Right lobe of liver (tissue), 6 donors: Measurements from ENCODE around the gene ARFGAP3. TPM values are rescaled to one million over a fixed set of nuclear protein-coding genes. Genes with fewer than 3 reads are reported as not detected.
"Not testable (repeated sequence)": the region's sequence is repeated elsewhere in the genome, so short reads cannot be mapped to it uniquely, and the experiment has no call there.

Experiments used
- ATAC-seq, 4 donors: fragments of 200-7000 bp; cut with Tn5 transposase; one replicate each; pipeline ENCODE4 v1.9.1; 2020; ENCODE audit warnings: mild to moderate bottlenecking in 4 of 4, moderate library complexity in 4 of 4
- DNase-seq, 3 donors: peaks; one replicate each; pipeline ENCODE4 v3.0.0-alpha.2; 2020
- H3K27ac ChIP-seq, 3 donors: fragments of 200-600 bp; one replicate each; pipeline ENCODE4 v1.8.0; 2022
- H3K27me3 ChIP-seq, 2 donors: fragments of 200-600 bp; one replicate each; pipeline ENCODE4 v1.8.0; 2022
- H3K36me3 ChIP-seq, 4 donors: fragments of 200-600 bp; sonication (generic) in 1 of 4; one replicate each; pipeline versions ENCODE4 v1.5.1 to v1.8.0; 2017 to 2022; ENCODE audit warnings: control low read depth in 1 of 4
- H3K4me1 ChIP-seq, 4 donors: fragments of 200-600 bp; sonication (generic) in 1 of 4; one replicate each; pipeline versions ENCODE4 v1.5.1 to v1.8.0; 2017 to 2022; ENCODE audit warnings: control low read depth in 1 of 4
- H3K4me3 ChIP-seq, 3 donors: fragments of 200-600 bp; one replicate each; pipeline ENCODE4 v1.8.0; 2022
- H3K9me3 ChIP-seq, 4 donors: fragments of 200-600 bp; sonication (generic) in 1 of 4; one replicate each; pipeline versions ENCODE4 v1.5.1 to v1.8.0; 2017 to 2022; ENCODE audit warnings: control low read depth in 1 of 4
- POLR2A ChIP-seq: fragments of 450-650 bp; IDR thresholded peaks from one replicate; pipeline ENCODE4 v1.6.1; 2017; ENCODE audit warnings: antibody characterized with exemption, mild to moderate bottlenecking
- WGBS: methylation state at CpG from one replicate; pipeline ENCODE4 v1.1.6; 2018; ENCODE audit warnings: low coverage, low lambda C conversion rate; ENCODE audit not compliant: insufficient coverage; ENCODE audit errors: missing lambda C conversion rate; 5-methylcytosine and 5-hydroxymethylcytosine counted together
- intact Hi-C, 2 donors: fragments of 100-400 bp; cut with DNase I; formaldehyde crosslinking; loops; one replicate each; pipeline versions ENCODE4 v1.11.2 to v1.14.1; 2022
- small RNA-seq, 2 experiments: library from RNA; depleted of rRNA; stranded (forward); fragments of <200 nt; gene quantifications; one replicate each; pipeline ENCODE3, GENCODE V24; 2016
- total RNA-seq, 6 experiments: library from RNA; depleted of rRNA in 2 of 6; stranded (reverse); fragments of >200 nt in 2 of 6; fragmentation: NEBNext Ultra II Directional in 3 of 6; extraction: Animal tissue kit (Norgen Biotek cat#: 25700) in 3 of 6; gene quantifications; one replicate each; pipeline versions ENCODE4 v1.1.0 to v1.2.4, GENCODE V29; 2016 to 2023
- TF ChIP-seq, protein P1 (sequence below), 4 donors: fragments of 200-600 bp in 3 of 4; fragments of 450-650 bp in 1 of 4; IDR thresholded peaks; one replicate each; pipeline versions ENCODE4 v1.5.1 to v1.8.0; 2016 to 2022; ENCODE audit warnings: antibody characterized with exemption in 4 of 4, mild to moderate bottlenecking in 2 of 4
- donor health status: DM: no; HTN: yes; CAD: no.
- donor health status: DM: no; HTN: no; CAD: no.
- donor health status: DM: no; HTN: no; CAD: no.
- donor health status: DM: no; HTN: yes; CAD: no.
- donor health status: DM: no; HTN: yes; CAD: no.

Gene ARFGAP3
- total RNA-seq, 6 experiments from 2014 or later = 19.8 to 48.4 (median 30.4) TPM

DNA sequence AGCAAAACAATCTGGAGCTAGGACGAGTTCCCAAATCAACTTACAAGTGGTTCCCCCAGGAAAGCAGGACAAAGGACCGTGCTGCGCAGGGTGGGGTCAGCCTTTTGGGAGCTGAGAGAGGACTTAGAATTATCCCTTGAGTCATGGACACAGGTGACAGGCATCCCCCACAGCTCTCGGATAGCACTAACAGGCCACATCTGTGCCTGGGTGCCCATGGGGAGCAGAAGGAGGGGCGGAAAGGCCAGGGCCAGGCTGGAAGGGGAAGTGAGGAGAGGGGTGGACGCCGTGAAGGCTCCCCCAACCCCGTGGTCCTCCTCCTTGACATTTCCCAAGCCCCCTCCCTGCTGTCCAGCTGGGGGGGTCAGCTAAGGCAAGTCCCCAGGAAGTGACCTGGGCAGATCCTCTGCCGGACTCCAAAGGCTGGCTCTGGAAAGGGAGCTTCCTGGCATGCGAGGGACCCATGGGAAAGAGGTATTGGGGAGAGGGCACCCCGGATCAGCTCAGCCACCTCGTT lies 104.8 kb downstream of the ARFGAP3 start:
- Histone ChIP-seq H3K27ac (no peak overlapping the region), H3K4me3 (no peak overlapping the region), H3K36me3 (no peaks in the 10 kb centered on the region), H3K9me3 (no peaks in the 10 kb centered on the region), H3K4me1 (peaks cover 0 to 4% (median under 1%) of the 10 kb centered on the region in 4 donors), H3K27me3 (no peaks in the 10 kb centered on the region)
- intact Hi-C loops = no loop called here
- ATAC-seq (peak in 1 of 4 donors; percentile 7), DNase-seq (no peak)
- TF ChIP-seq POLR2A = no peak
- TF ChIP-seq, protein P1, sequence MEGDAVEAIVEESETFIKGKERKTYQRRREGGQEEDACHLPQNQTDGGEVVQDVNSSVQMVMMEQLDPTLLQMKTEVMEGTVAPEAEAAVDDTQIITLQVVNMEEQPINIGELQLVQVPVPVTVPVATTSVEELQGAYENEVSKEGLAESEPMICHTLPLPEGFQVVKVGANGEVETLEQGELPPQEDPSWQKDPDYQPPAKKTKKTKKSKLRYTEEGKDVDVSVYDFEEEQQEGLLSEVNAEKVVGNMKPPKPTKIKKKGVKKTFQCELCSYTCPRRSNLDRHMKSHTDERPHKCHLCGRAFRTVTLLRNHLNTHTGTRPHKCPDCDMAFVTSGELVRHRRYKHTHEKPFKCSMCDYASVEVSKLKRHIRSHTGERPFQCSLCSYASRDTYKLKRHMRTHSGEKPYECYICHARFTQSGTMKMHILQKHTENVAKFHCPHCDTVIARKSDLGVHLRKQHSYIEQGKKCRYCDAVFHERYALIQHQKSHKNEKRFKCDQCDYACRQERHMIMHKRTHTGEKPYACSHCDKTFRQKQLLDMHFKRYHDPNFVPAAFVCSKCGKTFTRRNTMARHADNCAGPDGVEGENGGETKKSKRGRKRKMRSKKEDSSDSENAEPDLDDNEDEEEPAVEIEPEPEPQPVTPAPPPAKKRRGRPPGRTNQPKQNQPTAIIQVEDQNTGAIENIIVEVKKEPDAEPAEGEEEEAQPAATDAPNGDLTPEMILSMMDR (IDR thresholded peaks at IDR 0.05) = no peak
- 41% methylated on average over 4 of the region's 12 CpGs for WGBS

DNA sequence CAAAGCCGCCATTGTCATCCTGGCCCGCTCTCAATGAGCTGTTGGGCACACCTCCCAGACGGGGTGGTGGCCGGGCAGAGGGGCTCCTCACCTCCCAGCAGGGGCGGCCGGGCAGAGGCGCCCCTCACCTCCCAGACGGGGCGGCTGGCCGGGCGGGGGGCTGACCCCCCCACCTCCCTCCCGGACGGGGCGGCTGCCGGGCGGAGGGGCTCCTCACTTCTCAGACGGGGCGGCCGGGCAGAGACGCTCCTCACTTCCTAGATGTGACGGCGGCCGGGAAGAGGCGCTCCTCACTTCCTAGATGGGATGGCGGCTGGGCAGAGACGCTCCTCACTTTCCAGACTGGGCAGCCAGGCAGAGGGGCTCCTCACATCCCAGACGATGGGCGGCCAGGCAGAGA lies 106.7 kb downstream of the ARFGAP3 start:
- intact Hi-C loops, H3K27ac ChIP-seq, H3K27me3 ChIP-seq, H3K36me3 ChIP-seq, H3K9me3 ChIP-seq, DNase-seq, H3K4me3 ChIP-seq, H3K4me1 ChIP-seq, ATAC-seq: not testable (repeated sequence)
- WGBS = 93% methylated on average over 9 of the region's 28 CpGs

DNA sequence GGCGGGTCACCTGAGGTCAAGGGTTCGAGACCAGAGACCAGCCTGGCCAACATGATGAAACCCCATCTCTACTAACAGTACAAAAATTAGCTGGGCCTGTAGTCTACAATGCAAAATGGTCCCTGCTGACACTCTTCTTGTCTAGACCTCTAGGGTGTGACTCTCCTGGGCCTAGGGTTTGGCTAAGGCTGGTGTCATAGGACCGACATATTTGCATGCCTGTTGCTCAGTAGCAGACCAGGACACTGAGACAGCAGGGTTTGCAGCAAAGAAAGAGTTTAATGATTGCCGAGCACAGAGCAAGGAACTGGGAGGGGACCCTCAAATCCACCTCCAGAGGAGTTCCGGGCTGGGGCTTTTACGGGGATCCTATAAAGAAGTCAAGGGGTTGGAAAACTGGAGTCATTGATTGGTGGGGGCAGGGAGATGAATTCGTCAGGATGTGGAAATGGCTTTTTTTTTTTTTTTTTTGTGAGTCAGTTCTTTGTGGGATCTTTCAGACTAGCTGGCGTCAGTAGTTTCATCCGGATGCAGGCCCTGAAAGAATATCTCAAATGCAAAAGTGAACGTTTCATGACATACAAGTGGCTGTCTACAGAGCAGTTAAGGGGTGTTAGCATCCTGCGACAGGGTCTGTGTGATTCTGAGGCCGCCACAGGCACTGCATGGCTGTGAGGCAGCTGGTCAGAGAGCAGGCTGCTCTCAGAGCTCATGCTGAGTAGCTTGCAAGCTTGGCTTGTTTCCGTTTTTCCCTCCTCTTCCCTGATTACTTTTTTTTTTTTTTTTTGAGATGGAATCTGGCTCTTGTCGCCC lies 109.2 kb downstream of the ARFGAP3 start:
- no peaks in the 10 kb centered on the region for H3K36me3 ChIP-seq
- peak overlapping the region in 1 of 3 donors; percentile 22 for H3K27ac ChIP-seq
- ATAC-seq (peak; percentile 42 to 71 (median 44)), DNase-seq (no peak)
- no peaks in the 10 kb centered on the region for H3K9me3 ChIP-seq
- no peak overlapping the region for H3K4me3 ChIP-seq
- no peaks in the 10 kb centered on the region for H3K4me1 ChIP-seq
- WGBS = 64% methylated on average over 12 of the region's 14 CpGs
- intact Hi-C loops = no loop called here
- no peaks in the 10 kb centered on the region for H3K27me3 ChIP-seq
- no peak for TF ChIP-seq POLR2A
- TF ChIP-seq, protein P1 (IDR thresholded peaks at IDR 0.05) = no peak

Small RNA genes within 50 kb of the gene (small RNA-seq; reads per million reads assigned to genes)
- gene RF00019 = 0 reads per million in 2 experiments

Other genes with a start within 250 kb of the ARFGAP3 start
- 10 to 100 TPM; 17.1 to 22.6 (median 21.1) TPM for gene POLDIP3, start 242.4 kb downstream of the ARFGAP3 start, total RNA-seq
- gene ATP5MGL, start 216.7 kb downstream of the ARFGAP3 start, total RNA-seq = under 1 TPM in 3 of 6 experiments, not detected in 3; 0.37 to 0.78 (median 0.68) TPM
- 100 to 1,000 TPM; 146 to 211 (median 170) TPM for gene CYB5R3, start 207.9 kb downstream of the ARFGAP3 start, total RNA-seq
- 1 to 10 TPM in 5 of 6 experiments, under 1 TPM in 1; 0.86 to 3.7 (median 2.2) TPM for gene A4GALT, start 136.4 kb downstream of the ARFGAP3 start, total RNA-seq
- 10 to 100 TPM; 21.4 to 67.0 (median 47.1) TPM for gene PACSIN2, start 157.9 kb upstream of the ARFGAP3 start, total RNA-seq
- 1 to 10 TPM in 4 of 6 experiments, under 1 TPM in 2; 0.97 to 2.0 (median 1.3) TPM for gene TTLL1, start 232.1 kb upstream of the ARFGAP3 start, total RNA-seq